Astrocyte of the spinal cord (primary cell): Measurements from ENCODE around the gene MBD3.

ENCODE experiments used
- DNase-seq: peaks from one replicate; pipeline ENCODE4 v3.0.0; 2011; ENCODE audit warnings: low read depth, low spot score
- H3K4me3 ChIP-seq: 2 replicates; pipeline ENCODE4 v1.5.1; 2011; ENCODE audit warnings: low read depth, mild to moderate bottlenecking, low read length, moderate library complexity
- in situ Hi-C: cut with HindIII; loops from 2 replicates; pipeline ENCODE4 v1.10.0; 2017; ENCODE audit warnings: low sequenced_read_pairs
- TF ChIP-seq, protein P1 (sequence below): IDR thresholded peaks from 2 replicates; pipeline ENCODE4 v1.5.1; 2012; ENCODE audit warnings: low read depth, mild to moderate bottlenecking, low read length, inconsistent platforms

Gene MBD3

DNA sequence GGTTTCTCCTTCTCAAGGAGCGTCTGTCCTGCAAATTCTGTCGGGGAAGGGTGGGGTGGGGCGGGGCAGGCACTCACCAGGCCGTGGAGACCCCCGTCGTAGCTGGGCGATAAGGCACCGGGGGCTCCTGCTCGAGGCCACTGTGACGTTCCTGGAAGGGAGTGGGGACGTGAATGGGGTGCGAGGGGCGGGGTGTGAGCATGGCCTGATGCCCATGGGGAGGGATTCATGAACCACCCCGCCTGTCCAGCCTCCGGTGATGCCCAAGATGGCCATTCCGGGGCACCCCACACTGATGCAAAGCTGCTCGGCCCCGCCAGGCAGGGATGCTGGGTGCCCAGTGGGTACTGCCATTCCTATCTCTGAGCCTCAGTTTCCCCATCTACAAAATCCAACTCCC lies 27.0 kb upstream of the MBD3 start:
- H3K4me3 ChIP-seq: no peak overlapping the region
- in situ Hi-C loops: no loop called here
- TF ChIP-seq, protein P1, sequence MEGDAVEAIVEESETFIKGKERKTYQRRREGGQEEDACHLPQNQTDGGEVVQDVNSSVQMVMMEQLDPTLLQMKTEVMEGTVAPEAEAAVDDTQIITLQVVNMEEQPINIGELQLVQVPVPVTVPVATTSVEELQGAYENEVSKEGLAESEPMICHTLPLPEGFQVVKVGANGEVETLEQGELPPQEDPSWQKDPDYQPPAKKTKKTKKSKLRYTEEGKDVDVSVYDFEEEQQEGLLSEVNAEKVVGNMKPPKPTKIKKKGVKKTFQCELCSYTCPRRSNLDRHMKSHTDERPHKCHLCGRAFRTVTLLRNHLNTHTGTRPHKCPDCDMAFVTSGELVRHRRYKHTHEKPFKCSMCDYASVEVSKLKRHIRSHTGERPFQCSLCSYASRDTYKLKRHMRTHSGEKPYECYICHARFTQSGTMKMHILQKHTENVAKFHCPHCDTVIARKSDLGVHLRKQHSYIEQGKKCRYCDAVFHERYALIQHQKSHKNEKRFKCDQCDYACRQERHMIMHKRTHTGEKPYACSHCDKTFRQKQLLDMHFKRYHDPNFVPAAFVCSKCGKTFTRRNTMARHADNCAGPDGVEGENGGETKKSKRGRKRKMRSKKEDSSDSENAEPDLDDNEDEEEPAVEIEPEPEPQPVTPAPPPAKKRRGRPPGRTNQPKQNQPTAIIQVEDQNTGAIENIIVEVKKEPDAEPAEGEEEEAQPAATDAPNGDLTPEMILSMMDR: no peak
- no peak for DNase-seq

DNA sequence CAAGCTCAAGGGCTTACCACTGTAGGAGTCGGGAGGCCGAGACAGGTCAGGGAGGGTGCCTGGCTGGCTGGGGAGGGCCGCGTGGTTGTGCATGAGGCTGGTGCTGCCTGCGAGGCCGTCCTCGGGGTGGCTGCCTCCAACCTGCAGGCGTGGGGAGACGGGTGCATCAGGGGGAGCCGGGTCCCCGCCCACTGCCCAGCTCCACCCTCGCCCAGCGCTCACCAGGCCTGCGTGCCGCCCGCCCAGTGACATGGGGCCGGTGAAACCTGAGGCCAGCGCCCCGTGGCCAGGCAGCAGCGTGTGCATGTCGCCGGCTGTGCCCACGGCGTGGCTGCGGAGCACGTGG lies 26.4 kb upstream of the MBD3 start:
- TF ChIP-seq, protein P1: no peak

DNA sequence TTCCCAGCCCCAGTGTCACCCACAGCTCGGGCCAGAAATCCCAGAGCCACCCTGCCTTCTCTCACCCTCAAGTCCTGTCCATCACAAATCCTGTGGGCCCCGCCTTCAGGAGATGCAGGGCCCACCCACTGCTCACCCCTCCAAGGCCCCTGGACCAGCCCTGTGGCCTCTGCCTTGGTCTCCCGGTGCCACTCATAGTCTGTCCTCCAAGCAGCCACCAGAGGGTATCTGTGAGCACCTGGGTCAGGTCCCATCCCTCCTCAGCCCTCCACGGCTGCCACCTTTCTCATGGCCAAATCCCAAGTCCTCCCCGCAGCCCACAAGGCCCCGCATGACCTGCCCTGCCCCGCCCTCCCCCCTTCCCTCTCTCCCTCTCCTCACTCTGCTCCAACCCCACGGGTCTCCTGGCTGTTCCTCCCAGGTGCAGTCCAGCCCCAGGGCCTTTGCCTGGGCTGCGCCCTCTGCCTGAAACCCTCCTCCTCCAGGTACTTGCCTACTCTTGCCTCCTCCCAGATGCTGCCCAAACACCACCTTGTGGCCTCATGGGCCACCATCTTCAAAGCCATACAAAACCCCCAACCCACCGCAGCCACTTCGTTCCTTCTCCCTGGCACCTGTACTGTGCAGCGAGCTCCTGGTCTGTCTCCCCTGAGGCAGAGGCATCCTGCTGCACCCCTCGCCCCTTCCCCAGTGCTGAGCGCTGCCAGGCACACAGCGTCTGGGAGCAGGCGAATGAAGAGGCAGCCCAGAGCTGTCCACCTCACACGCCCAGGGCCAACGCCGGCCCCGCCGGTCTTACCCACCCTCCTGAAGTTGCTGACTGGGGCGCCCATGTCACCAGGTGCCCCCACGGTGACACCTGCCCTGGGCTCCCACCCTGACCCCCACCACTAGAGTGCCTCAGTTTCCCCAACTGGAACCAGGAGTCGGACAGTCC lies 25.8 kb upstream of the MBD3 start:
- no peak overlapping the region for H3K4me3 ChIP-seq
- TF ChIP-seq, protein P1: peak; percentile 43
- in situ Hi-C loops: no loop called here
- DNase-seq: peak; percentile 6

More for the DNA sequence above, 26.4 kb upstream of the MBD3 start:
- in situ Hi-C loops: no loop called here
- H3K4me3 ChIP-seq: no peak overlapping the region
- no peak for DNase-seq

DNA sequence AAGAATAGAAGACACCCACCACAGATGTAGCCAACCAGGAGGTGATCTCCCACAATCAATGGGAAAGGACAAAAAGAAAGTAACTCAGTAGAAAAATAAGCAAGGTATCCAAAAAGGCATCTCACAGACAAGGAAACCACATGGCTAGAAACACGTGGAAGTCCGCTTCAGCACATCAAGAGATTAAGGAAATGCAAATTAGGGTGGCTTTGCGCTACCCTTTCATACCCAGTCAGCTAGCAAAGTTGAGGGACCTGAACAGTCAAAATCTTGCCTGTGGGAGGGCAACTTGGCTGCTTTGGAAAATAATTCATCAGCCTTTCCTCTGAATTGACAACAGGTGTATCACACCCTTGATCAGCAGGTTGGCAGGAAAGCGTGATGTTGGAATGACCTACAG lies 24.2 kb upstream of the MBD3 start:
- in situ Hi-C loops: no loop called here
- DNase-seq: no peak
- TF ChIP-seq, protein P1: no peak
- H3K4me3 ChIP-seq: no peak overlapping the region

DNA sequence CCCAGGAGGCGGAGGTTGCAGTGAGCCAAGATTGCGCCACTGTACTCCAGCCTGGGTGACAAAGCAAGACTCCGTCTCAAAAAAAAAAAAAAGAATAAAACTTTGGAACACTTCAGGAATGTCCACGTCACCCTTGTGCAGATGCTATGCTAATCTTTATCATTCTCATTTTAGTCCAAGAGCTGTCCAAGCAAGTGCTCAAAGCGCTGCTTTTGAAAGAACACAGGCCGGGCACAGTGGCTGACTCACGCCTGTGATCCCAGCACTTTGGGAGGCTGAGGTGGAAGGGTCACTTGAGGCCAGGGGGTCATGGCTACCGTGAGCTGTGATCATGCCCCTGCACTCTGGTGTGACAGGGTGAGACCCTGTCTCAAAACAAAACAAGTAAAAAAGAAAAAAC lies 23.7 kb upstream of the MBD3 start:
- in situ Hi-C loops: no loop called here
- no peak for DNase-seq
- H3K4me3 ChIP-seq: no peak overlapping the region
- TF ChIP-seq, protein P1: no peak

DNA sequence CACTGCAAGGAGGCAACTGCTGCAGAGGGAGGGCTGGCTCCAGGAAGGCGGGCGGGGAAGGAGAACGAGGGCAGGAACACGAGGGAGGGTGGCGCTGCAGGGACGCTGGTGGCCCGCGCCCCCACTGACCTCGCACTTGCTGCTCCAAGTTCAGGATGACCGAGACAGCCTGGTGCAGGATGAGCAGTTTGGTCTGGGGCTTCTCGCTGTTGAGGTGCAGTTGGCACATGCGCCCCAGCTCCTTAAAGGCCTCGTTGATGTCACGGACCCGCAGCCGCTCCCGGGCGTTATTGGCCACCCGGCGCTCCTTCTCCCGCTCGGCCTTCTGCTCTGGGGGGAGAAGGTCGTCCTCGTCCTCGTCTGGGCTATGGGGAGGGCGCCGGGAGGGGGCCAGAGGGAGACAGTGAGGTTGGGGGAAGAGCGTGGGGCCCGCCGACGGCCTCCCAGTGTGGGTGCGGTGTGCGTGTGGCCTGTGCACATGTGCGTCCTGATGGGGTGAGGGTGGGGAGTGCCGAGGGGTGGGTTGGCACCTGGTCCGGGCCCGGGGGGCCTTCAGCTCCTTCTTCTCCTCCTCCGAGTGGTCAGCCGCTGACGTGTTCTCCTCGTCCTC lies 22.6 kb upstream of the MBD3 start:
- no peak overlapping the region for H3K4me3 ChIP-seq
- in situ Hi-C loops: no loop called here
- TF ChIP-seq, protein P1: no peak
- DNase-seq: no peak
